Natural killer cell (primary cell): ENCODE measurements around the gene CD2. TPM values are rescaled to one million over a fixed set of nuclear protein-coding genes. Genes with fewer than 3 reads are reported as not detected.

Experiments used
- ATAC-seq, 3 donors: fragments of 150-1000 bp in 2 of 3; fragments of 200-7000 bp in 1 of 3; cut with Tn5 transposase; 1 replicate in 1 of 3; 2 replicates in 2 of 3; pipeline ENCODE4 v1.10.0; 2021; ENCODE audit warnings: mild to moderate bottlenecking in 2 of 3, moderate library complexity in 2 of 3
- DNase-seq, 2 donors: peaks; one replicate each; pipeline versions ENCODE4 v3.0.0 to v3.0.0-alpha.2; 2013 to 2021; ENCODE audit warnings: mixed read lengths in 1 of 2
- H3K27ac ChIP-seq: one replicate; pipeline ENCODE4 v1.5.1; 2013; ENCODE audit warnings: mild to moderate bottlenecking, low read length
- H3K27me3 ChIP-seq: one replicate; pipeline ENCODE4 v1.6.1; 2013; ENCODE audit warnings: low read length; ENCODE audit not compliant: control insufficient read depth, insufficient read depth
- H3K36me3 ChIP-seq: one replicate; pipeline ENCODE4 v1.6.1; 2013; ENCODE audit warnings: low read length; ENCODE audit not compliant: control insufficient read depth, insufficient read depth
- H3K4me1 ChIP-seq: one replicate; pipeline ENCODE4 v1.6.1; 2013; ENCODE audit warnings: low read length; ENCODE audit not compliant: control insufficient read depth, insufficient read depth
- H3K4me3 ChIP-seq: one replicate; pipeline ENCODE4 v1.5.1; 2013; ENCODE audit warnings: low read length
- H3K9me3 ChIP-seq: one replicate; pipeline ENCODE4 v1.6.1; 2013; ENCODE audit warnings: low read length; ENCODE audit not compliant: control insufficient read depth, insufficient read depth
- H3K27ac Mint-ChIP-seq, 2 donors: one replicate each; pipeline ENCODE4 v1.8.0; 2022; ENCODE audit warnings: mild to moderate bottlenecking in 2 of 2, mixed read lengths in 2 of 2, moderate library complexity in 1 of 2
- H3K27me3 Mint-ChIP-seq, 2 donors: one replicate each; pipeline ENCODE4 v1.8.0; 2022; ENCODE audit warnings: low read depth in 2 of 2, mixed read lengths in 2 of 2
- H3K36me3 Mint-ChIP-seq: one replicate; pipeline ENCODE4 v1.8.0; 2022; ENCODE audit warnings: mixed read lengths
- H3K4me1 Mint-ChIP-seq, 2 donors: one replicate each; pipeline ENCODE4 v1.8.0; 2022; ENCODE audit warnings: mixed read lengths in 2 of 2
- H3K4me3 Mint-ChIP-seq: one replicate; pipeline ENCODE4 v1.8.0; 2022; ENCODE audit warnings: mild to moderate bottlenecking, moderate library complexity, mixed read lengths
- H3K9me3 Mint-ChIP-seq, 2 donors: one replicate each; pipeline ENCODE4 v1.8.0; 2022; ENCODE audit warnings: mixed read lengths in 2 of 2
- WGBS: methylation state at CpG from one replicate; pipeline ENCODE4 v1.1.7; 2013; ENCODE audit warnings: missing lambda C conversion rate; ENCODE audit not compliant: insufficient coverage; 5-methylcytosine and 5-hydroxymethylcytosine counted together
- intact Hi-C: fragments of 100-400 bp; cut with micrococcal nuclease; formaldehyde crosslinking; loops from one replicate; pipeline ENCODE4 v1.14.2; 2022
- total RNA-seq, 4 donors: library from RNA; stranded (reverse); fragments of 120-200 nt in 1 of 4; gene quantifications; one replicate each; pipeline versions ENCODE4 v1.2.3 to v1.2.4, GENCODE V29; 2013 to 2022
- TF ChIP-seq, protein P1 (sequence below): fragments of 200-600 bp; IDR thresholded peaks from one replicate; pipeline ENCODE4 v1.8.0; 2022; ENCODE audit warnings: antibody characterized with exemption

CD2 gene
- total RNA-seq, 3 donors from 2014 or later (not counting 1 experiment from before 2014, with no cell fraction given): 30.4 to 93.4 (median 60.8) TPM

DNA sequence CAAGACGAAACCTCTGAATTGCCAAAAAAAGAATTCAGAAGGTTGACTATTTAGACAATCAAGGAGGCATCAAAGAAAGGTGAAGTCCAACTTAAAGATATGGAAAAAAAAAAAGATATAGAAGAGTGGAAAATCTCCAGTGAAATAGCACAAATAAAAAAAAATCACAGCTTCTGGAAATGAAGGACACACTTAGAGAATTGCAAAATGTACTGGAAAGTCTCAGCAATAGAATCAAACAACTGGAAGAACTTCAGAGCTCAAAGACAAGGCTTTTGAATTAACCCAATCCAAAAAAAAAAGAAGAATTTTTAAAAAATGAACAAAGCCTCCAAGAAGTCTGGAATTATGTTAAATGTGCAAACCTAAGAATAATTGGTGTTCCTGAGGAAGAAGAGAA lies 31.8 kb downstream of the CD2 start:
- H3K27ac ChIP-seq: no peak overlapping the region
- WGBS: 88% methylated on average over 1 of the region's 1 CpG
- Mint-ChIP-seq H3K4me3 (peak overlapping the region; percentile 76), H3K27me3 (no peaks in the 10 kb centered on the region), H3K4me1 (peaks cover 56 to 79% of the 10 kb centered on the region in 2 donors), H3K36me3 (peaks cover 22% of the 10 kb centered on the region), H3K27ac (peak overlapping the region; percentile 86 to 88), H3K9me3 (peaks cover 2 to 8% of the 10 kb centered on the region in 2 donors)
- ATAC-seq (no peak), DNase-seq (no peak)
- peaks cover 3% of the 10 kb centered on the region for H3K9me3 ChIP-seq
- no peaks in the 10 kb centered on the region for H3K27me3 ChIP-seq
- intact Hi-C loops: no loop called here
- H3K36me3 ChIP-seq: peaks cover 2% of the 10 kb centered on the region
- H3K4me3 ChIP-seq: no peak overlapping the region
- TF ChIP-seq, protein P1, sequence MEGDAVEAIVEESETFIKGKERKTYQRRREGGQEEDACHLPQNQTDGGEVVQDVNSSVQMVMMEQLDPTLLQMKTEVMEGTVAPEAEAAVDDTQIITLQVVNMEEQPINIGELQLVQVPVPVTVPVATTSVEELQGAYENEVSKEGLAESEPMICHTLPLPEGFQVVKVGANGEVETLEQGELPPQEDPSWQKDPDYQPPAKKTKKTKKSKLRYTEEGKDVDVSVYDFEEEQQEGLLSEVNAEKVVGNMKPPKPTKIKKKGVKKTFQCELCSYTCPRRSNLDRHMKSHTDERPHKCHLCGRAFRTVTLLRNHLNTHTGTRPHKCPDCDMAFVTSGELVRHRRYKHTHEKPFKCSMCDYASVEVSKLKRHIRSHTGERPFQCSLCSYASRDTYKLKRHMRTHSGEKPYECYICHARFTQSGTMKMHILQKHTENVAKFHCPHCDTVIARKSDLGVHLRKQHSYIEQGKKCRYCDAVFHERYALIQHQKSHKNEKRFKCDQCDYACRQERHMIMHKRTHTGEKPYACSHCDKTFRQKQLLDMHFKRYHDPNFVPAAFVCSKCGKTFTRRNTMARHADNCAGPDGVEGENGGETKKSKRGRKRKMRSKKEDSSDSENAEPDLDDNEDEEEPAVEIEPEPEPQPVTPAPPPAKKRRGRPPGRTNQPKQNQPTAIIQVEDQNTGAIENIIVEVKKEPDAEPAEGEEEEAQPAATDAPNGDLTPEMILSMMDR: no peak
- peaks cover 21% of the 10 kb centered on the region for H3K4me1 ChIP-seq

DNA sequence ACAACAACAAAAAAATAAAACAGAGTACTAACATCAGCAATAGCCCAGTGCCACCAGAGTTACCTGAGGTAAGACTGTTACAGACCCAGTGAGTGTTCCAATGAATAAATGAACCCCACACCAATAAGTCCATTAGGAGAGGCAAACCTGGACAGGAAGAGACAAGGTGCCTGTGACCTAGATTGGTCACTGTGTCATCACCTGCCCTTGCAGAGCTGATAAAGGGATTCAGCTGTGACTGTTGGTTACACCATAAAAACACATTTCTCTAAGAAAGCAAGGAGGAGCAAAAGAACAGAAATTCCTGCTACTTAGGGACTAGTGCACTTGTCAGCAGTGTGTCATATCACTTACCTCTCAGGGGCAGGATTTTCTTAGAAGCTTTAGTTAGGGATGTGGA lies 37.5 kb downstream of the CD2 start:
- no peaks in the 10 kb centered on the region for H3K36me3 ChIP-seq
- ATAC-seq: peak; percentile 42 to 48 (median 43)
- peaks cover 70 to 78% of the 10 kb centered on the region in 2 donors for H3K4me1 Mint-ChIP-seq

DNA sequence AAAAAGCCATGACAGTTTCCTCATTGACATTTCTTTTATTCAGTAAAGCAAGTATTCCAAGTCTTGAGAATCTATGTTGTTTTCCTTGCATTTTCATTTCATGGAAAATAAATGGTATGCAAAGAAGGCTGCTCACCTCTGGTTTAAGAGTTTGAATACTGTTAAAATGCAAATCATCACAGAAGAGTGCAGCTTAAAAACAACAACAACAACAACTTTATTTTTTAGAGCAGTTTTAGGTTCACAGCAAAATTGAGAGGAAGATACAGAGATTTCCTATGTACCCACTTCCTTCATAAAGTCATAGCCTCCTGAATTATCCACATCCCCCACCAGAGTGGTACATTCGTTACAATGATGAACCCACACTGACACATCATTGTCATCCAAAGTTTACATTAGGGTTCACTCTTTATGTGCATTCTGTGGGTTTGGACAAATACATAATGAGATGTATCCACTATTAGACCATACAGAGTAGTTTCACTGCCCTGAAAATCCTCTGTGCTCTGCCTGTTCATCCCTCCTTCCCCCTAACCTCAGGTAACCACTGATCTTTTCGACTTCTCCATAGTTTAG lies 39.2 kb downstream of the CD2 start:
- Histone ChIP-seq H3K4me1 (peaks cover 48% of the 10 kb centered on the region), H3K27me3 (no peaks in the 10 kb centered on the region), H3K27ac (no peak overlapping the region), H3K4me3 (no peak overlapping the region), H3K36me3 (no peaks in the 10 kb centered on the region), H3K9me3 (no peaks in the 10 kb centered on the region)
- Mint-ChIP-seq H3K9me3 (peaks cover 2% of the 10 kb centered on the region in 2 donors), H3K4me1 (peaks cover 68 to 73% of the 10 kb centered on the region in 2 donors), H3K27ac (peak overlapping the region; percentile 56 to 61), H3K27me3 (no peaks in the 10 kb centered on the region), H3K36me3 (no peaks in the 10 kb centered on the region), H3K4me3 (peak overlapping the region; percentile 49)
- intact Hi-C loops: no loop called here
- DNase-seq (no peak), ATAC-seq (no peak)
- TF ChIP-seq, protein P1: no peak
- WGBS: no CpG with 5 or more reads among the region's 2 CpGs

More for the DNA sequence above, 37.5 kb downstream of the CD2 start:
- H3K27ac ChIP-seq: peak overlapping the region; percentile 53
- intact Hi-C loops: no loop called here
- Mint-ChIP-seq H3K9me3 (peaks cover 2% of the 10 kb centered on the region in 2 donors), H3K4me3 (peak overlapping the region; percentile 26), H3K36me3 (peaks cover 10% of the 10 kb centered on the region), H3K27me3 (no peaks in the 10 kb centered on the region), H3K27ac (peak overlapping the region in 1 of 2 donors; percentile 84)
- no peak overlapping the region for H3K4me3 ChIP-seq
- no peaks in the 10 kb centered on the region for H3K27me3 ChIP-seq
- H3K9me3 ChIP-seq: no peaks in the 10 kb centered on the region
- peaks cover 37% of the 10 kb centered on the region for H3K4me1 ChIP-seq
- no peak for DNase-seq
- TF ChIP-seq, protein P1: no peak

DNA sequence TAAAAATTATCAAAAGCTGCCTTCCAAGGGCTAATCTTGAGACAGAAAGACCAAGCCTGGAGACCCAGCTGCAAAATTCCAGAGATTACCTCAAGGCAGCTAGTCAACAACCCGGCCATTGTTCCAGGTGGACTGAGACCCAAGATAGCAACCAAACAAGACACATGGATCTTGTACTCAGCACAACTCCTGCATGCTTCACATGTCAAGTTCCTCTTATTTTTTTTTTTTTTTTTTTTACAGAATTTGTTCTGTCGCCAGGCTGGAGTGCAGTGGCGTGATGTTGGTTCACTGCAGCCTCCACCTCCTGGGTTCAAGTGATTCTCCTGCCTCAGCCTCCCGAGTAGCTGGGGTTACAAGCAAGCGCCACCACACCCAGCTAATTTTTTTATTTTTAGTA lies 40.1 kb downstream of the CD2 start:
- DNase-seq: no peak
- TF ChIP-seq, protein P1: no peak
- no peak for ATAC-seq
- 66% methylated on average over 3 of the region's 5 CpGs for WGBS
- Histone ChIP-seq H3K27ac (peak overlapping the region; percentile 12), H3K9me3 (no peaks in the 10 kb centered on the region), H3K4me1 (peaks cover 54% of the 10 kb centered on the region), H3K27me3 (no peaks in the 10 kb centered on the region), H3K36me3 (no peaks in the 10 kb centered on the region), H3K4me3 (no peak overlapping the region)
- Mint-ChIP-seq H3K36me3 (no peaks in the 10 kb centered on the region), H3K27me3 (no peaks in the 10 kb centered on the region), H3K4me1 (peaks cover 68 to 72% of the 10 kb centered on the region in 2 donors), H3K4me3 (peak overlapping the region; percentile 49), H3K9me3 (peaks cover 2% of the 10 kb centered on the region in 2 donors), H3K27ac (peak overlapping the region; percentile 56 to 61)
- intact Hi-C loops: no loop called here
